NCI-H460 (cell line): ENCODE measurements around the gene OR10A5. TPM values are rescaled to one million over a fixed set of nuclear protein-coding genes. Genes with fewer than 3 reads are reported as not detected.
"Not testable (repeated sequence)": the region's sequence is repeated elsewhere in the genome, so short reads cannot be mapped to it uniquely, and the experiment has no call there.

Experiments used
- DNase-seq: peaks from one replicate; pipeline ENCODE4 v3.0.0-alpha.2; 2016; ENCODE audit warnings: low read depth; ENCODE audit errors: extremely low read depth
- polyA plus RNA-seq: library from polyadenylated mRNA; depleted of rRNA; stranded (reverse); fragments of >200 nt; gene quantifications from 2 replicates; pipeline ENCODE4 v1.2.3, GENCODE V29; 2014; cell fraction: nucleus; rRNA removed
- total RNA-seq: library from RNA; depleted of rRNA; stranded (reverse); fragments of >200 nt; shearing (Covaris generic); gene quantifications from 2 replicates; pipeline ENCODE4 v1.2.3, GENCODE V29; 2014; rRNA removed

OR10A5 gene
- total RNA-seq = not detected in 2 replicates
- polyA plus RNA-seq = not detected in 2 replicates

GRCh38 chr11:6845383-6845782 is at the start of gene OR10A5:
OR10A5 (plus strand) TSS chr11:6845683; CDS start chr11:6845683, 0 bp downstream.
- DNase-seq = no peak

- no peak for DNase-seq
These were observed 46.1 kb upstream of the OR10A5 start, which contains the start of gene OR6A2 for GRCh38 chr11:6799402-6799801. OR6A2 (minus strand) TSS chr11:6799689; CDS start chr11:6795708, 3,981 bp downstream.

GRCh38 chr11:6801075-6801474 is 44.4 kb upstream of the OR10A5 start:
- not testable (repeated sequence) for DNase-seq

- peak; percentile 29 for DNase-seq
These were observed 33.0 kb upstream of the OR10A5 start for GRCh38 chr11:6812390-6813005.

- no peak for DNase-seq
These were observed 31.8 kb upstream of the OR10A5 start for GRCh38 chr11:6813656-6814055.

GRCh38 chr11:6817694-6818093 is 27.8 kb upstream of the OR10A5 start:
- no peak for DNase-seq

GRCh38 chr11:6818967-6819366 is 26.5 kb upstream of the OR10A5 start:
- DNase-seq = no peak

GRCh38 chr11:6824136-6824823 is 21.2 kb upstream of the OR10A5 start:
- DNase-seq = no peak

- no peak for DNase-seq
These were observed 20.2 kb upstream of the OR10A5 start for GRCh38 chr11:6825231-6825744.

- DNase-seq = no peak
These were observed 17.4 kb upstream of the OR10A5 start for GRCh38 chr11:6828103-6828502.

GRCh38 chr11:6833356-6833755 is 12.1 kb upstream of the OR10A5 start:
- DNase-seq = no peak

- DNase-seq = no peak
These were observed 11.5 kb upstream of the OR10A5 start for GRCh38 chr11:6834021-6834420.

GRCh38 chr11:6841694-6842093 is 3.8 kb upstream of the OR10A5 start:
- no peak for DNase-seq

- no peak for DNase-seq
These were observed 1.8 kb upstream of the OR10A5 start for GRCh38 chr11:6843670-6844069.

GRCh38 chr11:6844356-6844755 is 1.1 kb upstream of the OR10A5 start:
- no peak for DNase-seq

GRCh38 chr11:6850526-6850925 is 5.0 kb downstream of the OR10A5 start:
- DNase-seq = no peak

GRCh38 chr11:6854801-6855200 is 9.3 kb downstream of the OR10A5 start:
- not testable (repeated sequence) for DNase-seq

- DNase-seq = no peak
These were observed 10.6 kb downstream of the OR10A5 start for GRCh38 chr11:6855971-6856541.

- no peak for DNase-seq
These were observed 11.4 kb downstream of the OR10A5 start for GRCh38 chr11:6856871-6857270.

GRCh38 chr11:6862961-6863360 is 17.5 kb downstream of the OR10A5 start, which contains the start of gene OR10A2:
OR10A2 (plus strand) TSS chr11:6863057; CDS start chr11:6869755, 6,698 bp downstream.
- DNase-seq = no peak

GRCh38 chr11:6864438-6864837 is 19.0 kb downstream of the OR10A5 start:
- no peak for DNase-seq
